ENCODE measurements around the gene PHTF2. TPM values are rescaled to one million over a fixed set of nuclear protein-coding genes. Genes with fewer than 3 reads are reported as not detected.

Gene PHTF2
- total and polyA plus RNA-seq, 7 experiments from 2014 or later = 5.9 to 42.1 (median 20.4) TPM

- Mint-ChIP-seq H3K36me3 (peaks cover 4 to 25% (median 13%) of the 10 kb centered on the region in 5 donors), H3K27me3 (no peaks in the 10 kb centered on the region), H3K4me1 (peaks cover 0 to 6% (median 4%) of the 10 kb centered on the region in 7 donors), H3K27ac (peak overlapping the region in 7 of 9 donors; percentile 2 to 91 (median 26)), H3K9me3 (peaks cover 0 to 6% (median 0%) of the 10 kb centered on the region in 11 donors), H3K4me3 (no peak overlapping the region)
- Histone ChIP-seq H3K4me1 (ENCODE audit: control insufficient read depth in 2 of 2, insufficient read depth in 2 of 2, low read length in 2 of 2) (no peaks in the 10 kb centered on the region), H3K9me3 (ENCODE audit: control insufficient read depth in 2 of 3, low read length in 3 of 3) (no peaks in the 10 kb centered on the region), H3K36me3 (ENCODE audit: control insufficient read depth in 2 of 3, insufficient read depth in 3 of 3, low read length in 3 of 3) (peaks cover 0 to 11% (median 0%) of the 10 kb centered on the region in 3 experiments), H3K27ac (ENCODE audit: low read depth, low read length) (no peak overlapping the region), H3K4me3 (ENCODE audit: low read length) (no peak overlapping the region), H3K27me3 (ENCODE audit: control insufficient read depth in 2 of 2, insufficient read depth in 2 of 2, low read length in 2 of 2) (no peaks in the 10 kb centered on the region)
- no peak for DNase-seq
- ATAC-seq = no peak
- ChIA-PET CTCF (no interaction called here), POLR2A (interaction anchor here (1.8 kb wide), 1 partner anchor 9 kb away, joined by 5 read pairs; the partner anchor contains the start of gene TMEM60)
- intact Hi-C loops (cut with micrococcal nuclease) = no loop called here
These were observed 10.2 kb upstream of the PHTF2 start for GRCh38 chr7:77788327-77788902.

GRCh38 chr7:77791336-77791735, 7.2 kb upstream of the PHTF2 start:
- intact Hi-C loops (cut with micrococcal nuclease) = loop anchor here in 1 of 2 donors (10.0 kb wide), 1 partner anchor 143 kb away; no protein-coding TSS in a partner anchor
- Histone ChIP-seq H3K4me1 (ENCODE audit: control insufficient read depth in 2 of 2, insufficient read depth in 2 of 2, low read length in 2 of 2) (peaks cover 0 to 2% of the 10 kb centered on the region in 2 donors), H3K27me3 (ENCODE audit: control insufficient read depth in 2 of 2, insufficient read depth in 2 of 2, low read length in 2 of 2) (no peaks in the 10 kb centered on the region), H3K36me3 (ENCODE audit: control insufficient read depth in 2 of 3, insufficient read depth in 3 of 3, low read length in 3 of 3) (peaks cover 0 to 6% (median 0%) of the 10 kb centered on the region in 3 experiments), H3K27ac (ENCODE audit: low read depth, low read length) (no peak overlapping the region), H3K9me3 (ENCODE audit: control insufficient read depth in 2 of 3, low read length in 3 of 3) (no peaks in the 10 kb centered on the region), H3K4me3 (ENCODE audit: low read length) (no peak overlapping the region)
- ATAC-seq = no peak
- H3K9me3 Mint-ChIP-seq = no peaks in the 10 kb centered on the region
- POLR2A ChIA-PET = no interaction called here
- no peak for DNase-seq
- peaks cover 14 to 22% (median 21%) of the 10 kb centered on the region in 7 donors for H3K4me1 Mint-ChIP-seq
- no peaks in the 10 kb centered on the region for H3K27me3 Mint-ChIP-seq
- CTCF ChIA-PET = no interaction called here
- peaks cover 0 to 19% (median 11%) of the 10 kb centered on the region in 5 donors for H3K36me3 Mint-ChIP-seq
- peak overlapping the region in 1 of 9 donors; percentile 49 for H3K27ac Mint-ChIP-seq
- no peak overlapping the region for H3K4me3 Mint-ChIP-seq

- POLR2A ChIA-PET = no interaction called here
These were observed 6.6 kb upstream of the PHTF2 start for GRCh38 chr7:77791956-77792355.

GRCh38 chr7:77794000-77794399, 4.6 kb upstream of the PHTF2 start:
- CTCF ChIA-PET = no interaction called here

More at GRCh38 chr7:77791956-77792355, 6.6 kb upstream of the PHTF2 start:
- Mint-ChIP-seq H3K36me3 (peaks cover 0 to 21% (median 11%) of the 10 kb centered on the region in 5 donors), H3K9me3 (no peaks in the 10 kb centered on the region), H3K27me3 (no peaks in the 10 kb centered on the region), H3K4me3 (no peak overlapping the region), H3K4me1 (peaks cover 18 to 28% (median 27%) of the 10 kb centered on the region in 7 donors), H3K27ac (peak overlapping the region in 3 of 9 donors; percentile 15 to 43 (median 33))
- H3K4me1 ChIP-seq (ENCODE audit: control insufficient read depth in 2 of 2, insufficient read depth in 2 of 2, low read length in 2 of 2) = peaks cover 5 to 8% of the 10 kb centered on the region in 2 donors
- no peak overlapping the region for H3K4me3 ChIP-seq (ENCODE audit: low read length)
- no peak for DNase-seq
- CTCF ChIA-PET = no interaction called here
- no peak overlapping the region for H3K27ac ChIP-seq (ENCODE audit: low read depth, low read length)
- intact Hi-C loops (cut with micrococcal nuclease) = loop anchor here in 1 of 2 donors (10.0 kb wide), 1 partner anchor 143 kb away; no protein-coding TSS in a partner anchor
- no peak for ATAC-seq
- H3K9me3 ChIP-seq (ENCODE audit: control insufficient read depth in 2 of 3, low read length in 3 of 3) = no peaks in the 10 kb centered on the region
- peaks cover 0 to 6% (median 0%) of the 10 kb centered on the region in 3 experiments for H3K36me3 ChIP-seq (ENCODE audit: control insufficient read depth in 2 of 3, insufficient read depth in 3 of 3, low read length in 3 of 3)
- H3K27me3 ChIP-seq (ENCODE audit: control insufficient read depth in 2 of 2, insufficient read depth in 2 of 2, low read length in 2 of 2) = no peaks in the 10 kb centered on the region

GRCh38 chr7:77796109-77796508, 2.5 kb upstream of the PHTF2 start:
- H3K4me1 Mint-ChIP-seq = peaks cover 33 to 60% (median 56%) of the 10 kb centered on the region in 7 donors
- H3K27me3 ChIP-seq (ENCODE audit: control insufficient read depth in 2 of 2, insufficient read depth in 2 of 2, low read length in 2 of 2) = no peaks in the 10 kb centered on the region
- no peak overlapping the region for H3K4me3 ChIP-seq (ENCODE audit: low read length)
- peak overlapping the region; percentile 2 to 99 (median 96) for H3K4me3 Mint-ChIP-seq
- H3K27me3 Mint-ChIP-seq = no peaks in the 10 kb centered on the region
- ChIA-PET POLR2A (interaction anchor here (0.7 kb wide), 1 partner anchor 15 kb away, joined by 3 read pairs; no protein-coding TSS in a partner anchor), CTCF (no interaction called here)
- intact Hi-C loops (cut with micrococcal nuclease) = loop anchor here (5.0 to 10.0 kb wide), 3 partner anchors 106 to 226 kb away; no protein-coding TSS in a partner anchor
- H3K9me3 Mint-ChIP-seq = peaks cover 0 to 3% (median 0%) of the 10 kb centered on the region in 11 donors
- peaks cover 0 to 24% (median 9%) of the 10 kb centered on the region in 5 donors for H3K36me3 Mint-ChIP-seq
- H3K36me3 ChIP-seq (ENCODE audit: control insufficient read depth in 2 of 3, insufficient read depth in 3 of 3, low read length in 3 of 3) = peaks cover 0 to 15% (median 0%) of the 10 kb centered on the region in 3 experiments
- no peaks in the 10 kb centered on the region for H3K9me3 ChIP-seq (ENCODE audit: control insufficient read depth in 2 of 3, low read length in 3 of 3)
- no peak for DNase-seq
- no peak overlapping the region for H3K27ac ChIP-seq (ENCODE audit: low read depth, low read length)
- ATAC-seq = no peak
- peaks cover 29 to 31% of the 10 kb centered on the region in 2 donors for H3K4me1 ChIP-seq (ENCODE audit: control insufficient read depth in 2 of 2, insufficient read depth in 2 of 2, low read length in 2 of 2)
- peak overlapping the region in 6 of 9 donors; percentile 18 to 93 (median 64) for H3K27ac Mint-ChIP-seq

More at GRCh38 chr7:77794000-77794399, 4.6 kb upstream of the PHTF2 start:
- no peak overlapping the region for H3K27ac ChIP-seq (ENCODE audit: low read depth, low read length)
- Mint-ChIP-seq H3K27ac (peak overlapping the region in 3 of 9 donors; percentile 7 to 62 (median 22)), H3K9me3 (peaks cover 0 to 3% (median 0%) of the 10 kb centered on the region in 11 donors), H3K4me3 (no peak overlapping the region), H3K36me3 (peaks cover 0 to 21% (median 10%) of the 10 kb centered on the region in 5 donors), H3K27me3 (no peaks in the 10 kb centered on the region), H3K4me1 (peaks cover 23 to 44% (median 38%) of the 10 kb centered on the region in 7 donors)
- intact Hi-C loops (cut with micrococcal nuclease) = loop anchor here in 1 of 2 donors (10.0 kb wide), 1 partner anchor 141 kb away; no protein-coding TSS in a partner anchor
- POLR2A ChIA-PET = no interaction called here
- H3K9me3 ChIP-seq (ENCODE audit: control insufficient read depth in 2 of 3, low read length in 3 of 3) = no peaks in the 10 kb centered on the region
- H3K4me1 ChIP-seq (ENCODE audit: control insufficient read depth in 2 of 2, insufficient read depth in 2 of 2, low read length in 2 of 2) = peaks cover 12 to 16% of the 10 kb centered on the region in 2 donors
- no peaks in the 10 kb centered on the region for H3K27me3 ChIP-seq (ENCODE audit: control insufficient read depth in 2 of 2, insufficient read depth in 2 of 2, low read length in 2 of 2)
- H3K36me3 ChIP-seq (ENCODE audit: control insufficient read depth in 2 of 3, insufficient read depth in 3 of 3, low read length in 3 of 3) = peaks cover 0 to 12% (median 0%) of the 10 kb centered on the region in 3 experiments
- no peak for DNase-seq
- no peak for ATAC-seq
- no peak overlapping the region for H3K4me3 ChIP-seq (ENCODE audit: low read length)

GRCh38 chr7:77796960-77797359, 1.6 kb upstream of the PHTF2 start:
- Histone ChIP-seq H3K4me1 (ENCODE audit: control insufficient read depth in 2 of 2, insufficient read depth in 2 of 2, low read length in 2 of 2) (peaks cover 29 to 37% of the 10 kb centered on the region in 2 donors), H3K27me3 (ENCODE audit: control insufficient read depth in 2 of 2, insufficient read depth in 2 of 2, low read length in 2 of 2) (no peaks in the 10 kb centered on the region), H3K27ac (ENCODE audit: low read depth, low read length) (no peak overlapping the region), H3K4me3 (ENCODE audit: low read length) (peak overlapping the region; percentile 85), H3K36me3 (ENCODE audit: control insufficient read depth in 2 of 3, insufficient read depth in 3 of 3, low read length in 3 of 3) (peaks cover 0 to 15% (median 0%) of the 10 kb centered on the region in 3 experiments), H3K9me3 (ENCODE audit: control insufficient read depth in 2 of 3, low read length in 3 of 3) (no peaks in the 10 kb centered on the region)
- H3K27me3 Mint-ChIP-seq = no peaks in the 10 kb centered on the region
- H3K27ac Mint-ChIP-seq = peak overlapping the region in 8 of 9 donors; percentile 23 to 96 (median 93)
- intact Hi-C loops (cut with micrococcal nuclease) = loop anchor here (1.0 to 10.0 kb wide), 4 partner anchors 8 to 225 kb away; no protein-coding TSS in a partner anchor
- H3K9me3 Mint-ChIP-seq = peaks cover 0 to 3% (median 0%) of the 10 kb centered on the region in 11 donors
- POLR2A ChIA-PET = interaction anchor here (1.2 kb wide), 1 partner anchor 8 kb away, joined by 5 read pairs; no protein-coding TSS in a partner anchor
- ATAC-seq (no peak), DNase-seq (no peak)
- H3K4me3 Mint-ChIP-seq = peak overlapping the region; percentile 87 to 99 (median 96)
- peaks cover 0 to 24% (median 6%) of the 10 kb centered on the region in 5 donors for H3K36me3 Mint-ChIP-seq
- H3K4me1 Mint-ChIP-seq = peaks cover 38 to 68% (median 63%) of the 10 kb centered on the region in 7 donors
- CTCF ChIA-PET = no interaction called here

All from naive thymus-derived CD4-positive, alpha-beta T cell (primary cell).